HG03103 (cell line): ENCODE measurements around the gene CORO6.

Experiments used
- ATAC-seq: cut with Tn5 transposase; IDR thresholded peaks from one replicate; pipeline ENCODE4 v1.9.1; 2021; ENCODE audit warnings: low read depth; ENCODE audit not compliant: unreplicated experiment

CORO6 gene

DNA sequence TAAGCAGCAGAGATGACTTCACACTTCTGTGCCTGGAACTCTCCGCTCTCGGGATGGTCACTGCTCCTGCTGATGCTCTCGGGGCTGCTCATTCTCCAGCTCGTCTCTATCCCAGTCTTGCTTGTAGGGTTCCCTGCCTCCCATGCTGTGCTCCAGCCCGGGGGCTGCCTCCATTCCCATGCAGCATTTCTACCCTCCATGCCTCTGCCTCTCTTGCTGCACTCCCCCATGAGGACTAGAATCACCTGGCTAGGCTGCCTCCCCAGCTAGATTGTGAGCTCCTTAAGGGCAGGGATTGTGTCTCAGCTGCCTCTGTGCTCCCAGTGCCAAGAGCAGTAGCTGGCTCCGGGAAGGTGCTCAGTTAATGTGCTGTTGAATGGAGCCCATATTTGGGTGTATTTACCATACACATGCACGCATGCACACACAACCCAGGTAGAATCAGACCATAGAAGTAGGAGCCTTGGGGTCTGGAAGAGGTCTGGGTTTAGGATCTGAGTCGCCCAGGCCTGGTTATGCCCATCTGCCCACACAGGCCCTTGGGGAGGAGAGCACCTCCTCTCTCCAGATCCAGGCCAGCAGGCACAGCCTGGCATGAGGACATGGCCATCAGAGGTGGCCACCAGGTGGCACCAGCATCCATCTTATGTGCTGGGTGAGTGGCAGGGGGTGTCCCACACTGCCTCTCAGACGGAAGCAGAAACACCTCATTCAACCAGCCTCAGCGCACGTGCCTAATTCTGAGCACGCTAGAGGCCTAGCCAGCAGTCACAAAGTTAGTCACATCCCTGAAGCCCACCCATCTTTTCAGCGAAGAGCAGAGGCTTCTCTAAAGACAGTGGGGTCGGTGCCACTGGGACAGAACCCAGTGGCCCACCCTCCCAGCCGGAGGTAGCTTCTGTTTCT is 42.6 kb downstream of the CORO6 start:
- ATAC-seq, result no peak

- ATAC-seq, result no peak
Observed at GRCh38 chr17:29578626-29579485, 43.9 kb downstream of the CORO6 start.

DNA sequence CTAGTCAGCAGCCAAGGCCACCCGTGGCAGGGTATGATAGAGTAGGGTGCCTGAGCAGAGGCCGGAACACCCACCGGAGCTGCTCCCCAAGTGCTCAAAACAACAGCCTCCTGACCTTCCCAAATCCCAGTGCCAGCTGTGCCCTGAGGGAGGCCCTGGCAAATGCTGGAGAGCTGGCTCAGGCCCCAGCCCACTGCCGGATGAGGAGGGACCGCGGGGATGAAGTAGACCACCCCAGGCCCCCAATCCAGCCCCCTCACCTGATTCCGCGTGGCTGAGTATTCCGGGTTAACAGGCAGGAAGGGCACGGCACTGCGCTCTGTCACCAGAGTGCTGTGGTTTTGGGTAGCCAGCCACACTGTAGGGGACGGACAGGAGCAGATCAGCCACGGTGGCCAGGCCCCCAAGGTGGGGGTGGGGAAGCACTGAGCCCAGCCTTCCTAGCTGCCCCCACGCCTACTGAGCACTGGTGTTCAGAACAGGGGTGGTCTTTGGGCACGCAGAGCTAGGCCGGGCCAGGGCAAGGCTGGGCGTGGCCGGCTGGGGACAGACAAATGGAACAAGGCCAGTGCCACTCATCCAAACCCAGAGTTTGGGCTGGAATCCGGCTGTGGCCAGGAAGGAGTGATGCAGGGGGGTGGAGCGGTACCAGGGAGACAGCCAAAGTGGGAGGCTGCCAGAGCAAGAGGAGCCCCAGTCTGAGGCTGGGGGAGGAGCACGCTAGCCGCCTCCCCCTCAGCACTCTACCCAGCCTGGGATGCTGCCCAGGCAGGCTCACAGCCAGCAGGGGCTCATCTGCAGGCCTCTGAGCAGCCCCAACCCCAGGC is 45.1 kb downstream of the CORO6 start:
- no peak for ATAC-seq

GRCh38 chr17:29577001-29577370 is 45.7 kb downstream of the CORO6 start:
- no peak for ATAC-seq

DNA sequence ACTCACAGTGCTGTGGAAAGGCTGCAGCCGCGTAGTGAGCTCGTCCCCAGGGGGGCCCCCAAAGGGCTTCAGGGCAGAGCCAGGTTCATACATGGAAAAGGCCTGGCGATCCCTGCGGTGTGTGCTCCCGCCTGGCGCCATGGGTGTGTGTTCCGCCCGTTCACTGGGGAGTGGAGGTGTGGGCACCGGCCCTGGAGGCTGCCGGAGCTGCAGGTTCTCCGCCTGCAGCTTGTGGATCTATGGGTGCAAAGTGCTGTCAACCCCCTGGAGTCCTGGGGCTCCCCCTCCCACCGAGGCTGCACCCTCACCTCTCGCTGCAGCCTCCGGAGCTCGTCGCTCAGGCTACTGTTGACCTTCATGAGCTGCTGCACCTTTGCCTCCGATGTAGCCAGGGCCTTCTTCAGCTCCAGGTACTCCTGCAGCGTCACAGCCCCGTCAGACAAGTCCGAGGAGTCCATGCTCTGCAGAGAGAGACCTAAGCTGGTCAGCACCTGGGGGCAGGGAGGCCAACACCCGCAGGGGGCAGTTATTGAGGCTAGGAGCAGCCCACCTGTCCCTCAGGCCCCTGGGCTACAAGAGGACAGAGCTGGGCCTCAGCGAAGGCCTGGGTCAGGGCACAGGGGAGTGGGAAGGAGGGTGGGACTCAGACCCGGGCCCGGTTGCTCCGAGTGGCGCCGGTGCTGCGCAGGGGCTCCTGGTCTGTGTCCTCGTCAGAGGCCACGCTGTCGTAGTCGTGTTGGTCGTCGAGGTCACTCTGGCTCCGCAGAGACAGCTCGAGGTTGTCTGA is 46.3 kb downstream of the CORO6 start:
- no peak for ATAC-seq

- no peak for ATAC-seq
Observed at GRCh38 chr17:29575511-29576213, 47.0 kb downstream of the CORO6 start.

- ATAC-seq, result no peak
Observed at GRCh38 chr17:29574732-29575510, 47.8 kb downstream of the CORO6 start.

- ATAC-seq, result no peak
Observed at GRCh38 chr17:29573871-29574731, 48.6 kb downstream of the CORO6 start.

GRCh38 chr17:29573558-29573869 is 49.2 kb downstream of the CORO6 start:
- no peak for ATAC-seq

DNA sequence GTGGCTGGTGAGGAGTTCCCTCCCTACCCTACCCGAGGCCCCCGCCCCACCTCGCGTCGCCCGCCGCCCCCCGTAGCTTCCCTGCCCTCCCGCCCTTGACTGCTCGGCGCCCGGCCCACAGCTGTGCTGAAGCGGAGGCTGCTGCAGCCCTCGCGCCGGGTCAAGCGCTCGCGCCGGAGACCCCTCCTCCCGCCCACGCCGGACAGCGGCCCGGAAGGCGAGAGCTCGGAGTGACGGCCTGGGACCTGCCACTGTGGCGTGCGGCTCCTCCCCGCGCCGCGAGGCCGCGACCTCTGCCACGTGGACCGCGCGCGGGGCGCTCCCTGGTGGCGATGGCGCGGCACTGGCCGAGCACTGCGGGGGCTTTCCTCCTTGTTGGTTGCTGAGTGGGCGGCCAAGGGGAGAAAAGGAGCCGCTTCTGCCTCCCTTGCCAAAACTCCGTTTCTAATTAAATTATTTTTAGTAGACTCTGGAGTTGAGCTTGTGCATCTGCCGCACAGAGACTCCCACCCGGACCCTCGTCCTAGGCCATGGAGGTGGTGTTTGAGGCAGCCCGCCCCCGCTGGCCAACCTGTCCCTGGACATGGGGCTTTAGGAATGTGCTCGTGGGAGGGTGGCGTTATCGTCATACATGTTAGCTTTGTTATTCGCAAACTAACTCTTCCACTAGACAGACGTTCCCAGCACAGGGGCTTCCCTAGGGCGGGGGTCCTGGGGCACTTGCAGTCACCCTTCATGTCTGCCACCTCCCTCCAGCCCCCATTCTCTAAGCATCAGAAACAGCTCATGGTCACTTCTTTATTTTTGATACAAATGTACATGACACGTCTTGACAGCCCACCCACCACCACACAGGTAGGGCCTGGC is 49.8 kb downstream of the CORO6 start:
- no peak for ATAC-seq

DNA sequence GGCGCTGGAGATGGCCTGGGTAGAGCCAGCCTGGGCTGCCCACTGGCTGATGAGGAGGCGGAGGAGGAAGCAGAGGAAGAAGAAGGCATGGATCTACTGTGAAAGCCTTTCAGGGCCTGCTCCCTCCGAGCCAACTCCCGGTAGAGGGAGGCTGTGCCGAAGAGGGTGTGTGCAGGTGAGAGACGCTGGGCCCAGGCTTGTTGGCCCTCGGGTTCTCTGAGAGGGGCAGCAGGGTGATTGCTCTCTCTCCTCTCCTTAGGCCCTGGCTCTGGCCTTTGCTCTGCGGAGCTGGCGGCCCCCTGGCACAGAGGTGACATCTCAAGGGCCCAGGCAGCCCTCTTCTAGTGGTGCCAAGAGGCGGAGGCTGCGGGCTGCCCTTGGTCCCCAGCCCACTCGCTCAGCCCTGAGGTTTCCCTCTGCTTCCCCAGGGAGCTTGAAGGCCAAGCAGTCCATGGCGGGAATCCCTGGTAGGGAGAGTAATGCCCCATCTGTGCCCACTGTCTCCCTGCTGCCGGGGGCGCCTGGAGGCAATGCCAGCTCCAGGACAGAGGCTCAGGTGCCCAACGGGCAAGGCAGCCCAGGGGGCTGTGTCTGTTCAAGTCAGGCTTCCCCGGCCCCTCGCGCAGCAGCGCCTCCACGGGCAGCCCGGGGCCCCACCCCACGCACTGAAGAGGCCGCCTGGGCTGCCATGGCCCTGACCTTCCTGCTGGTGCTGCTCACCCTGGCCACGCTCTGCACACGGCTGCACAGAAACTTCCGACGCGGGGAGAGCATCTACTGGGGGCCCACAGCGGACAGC is 50.6 kb downstream of the CORO6 start:
- no peak for ATAC-seq

GRCh38 chr17:29571486-29571882 is 51.2 kb downstream of the CORO6 start:
- ATAC-seq, result no peak

DNA sequence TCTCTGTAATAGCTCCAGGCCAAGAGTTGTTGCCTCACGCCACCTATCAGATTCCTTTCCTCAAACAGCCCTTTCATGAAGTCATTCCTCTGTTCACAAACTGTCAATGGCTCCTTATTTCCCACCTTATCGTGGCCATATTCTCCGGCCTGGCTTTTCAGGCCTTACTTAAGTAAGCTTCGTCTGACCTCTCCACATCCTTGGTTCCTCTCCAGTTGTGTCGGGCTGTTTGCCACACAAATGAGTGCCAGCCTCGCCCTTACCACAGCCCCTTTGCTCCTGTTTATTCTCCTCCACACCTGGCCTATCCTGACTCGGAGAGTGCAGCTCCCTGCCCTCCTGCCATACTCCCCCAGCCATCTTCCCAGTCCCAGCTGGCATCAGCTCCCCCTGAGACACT is 52.2 kb downstream of the CORO6 start:
- ATAC-seq, result no peak

- no peak for ATAC-seq
Observed at GRCh38 chr17:29569245-29569950, 53.3 kb downstream of the CORO6 start.
